NCI-H1694 (cell line): ENCODE measurements around the gene CTDSPL.

ENCODE experiments used
- DNase-seq: peaks from one replicate; lab custom pipeline; 2025; lab: John Stamatoyannopoulos, UW

CTDSPL gene

GRCh38 chr3:37913522-37913921 is 51.8 kb downstream of the CTDSPL start:
- no peak for DNase-seq

- no peak for DNase-seq
Observed at GRCh38 chr3:37916685-37917084, 55.0 kb downstream of the CTDSPL start.

- no peak for DNase-seq
Observed at GRCh38 chr3:37918627-37919026, 56.9 kb downstream of the CTDSPL start.

- peak; percentile 54 for DNase-seq
Observed at GRCh38 chr3:37920156-37920699, 58.5 kb downstream of the CTDSPL start.

- no peak for DNase-seq
Observed at GRCh38 chr3:37921025-37921424, 59.3 kb downstream of the CTDSPL start.

- DNase-seq, result no peak
Observed at GRCh38 chr3:37922721-37923568, 61.3 kb downstream of the CTDSPL start.

- no peak for DNase-seq
Observed at GRCh38 chr3:37923569-37924040, 61.9 kb downstream of the CTDSPL start.

GRCh38 chr3:37924453-37924852 is 62.8 kb downstream of the CTDSPL start:
- DNase-seq, result no peak

GRCh38 chr3:37925157-37925556 is 63.5 kb downstream of the CTDSPL start:
- no peak for DNase-seq

- DNase-seq, result no peak
Observed at GRCh38 chr3:37926611-37927010, 64.9 kb downstream of the CTDSPL start.

- no peak for DNase-seq
Observed at GRCh38 chr3:37930495-37930894, 68.8 kb downstream of the CTDSPL start.

- DNase-seq, result no peak
Observed at GRCh38 chr3:37932505-37932904, 70.8 kb downstream of the CTDSPL start.

- DNase-seq, result no peak
Observed at GRCh38 chr3:37934631-37935289, 73.1 kb downstream of the CTDSPL start.

GRCh38 chr3:37935290-37935668 is 73.6 kb downstream of the CTDSPL start:
- no peak for DNase-seq

- no peak for DNase-seq
Observed at GRCh38 chr3:37935756-37936666, 74.3 kb downstream of the CTDSPL start.

- DNase-seq, result no peak
Observed at GRCh38 chr3:37937156-37937555, 75.5 kb downstream of the CTDSPL start.

- DNase-seq, result no peak
Observed at GRCh38 chr3:37938011-37938410, 76.3 kb downstream of the CTDSPL start.

GRCh38 chr3:37940242-37940908 is 78.7 kb downstream of the CTDSPL start:
- DNase-seq, result no peak

GRCh38 chr3:37941608-37942508 is 80.2 kb downstream of the CTDSPL start:
- DNase-seq, result no peak

GRCh38 chr3:37942646-37943045 is 81.0 kb downstream of the CTDSPL start:
- DNase-seq, result no peak
